NCI-H446 treated with DMSO at 0.1 percent for 48 hours (cell line): ENCODE results near the gene AKAP7.

Experiments
- DNase-seq: peaks from one replicate; lab custom pipeline; 2025; lab: John Stamatoyannopoulos, UW

The AKAP7 gene

DNA sequence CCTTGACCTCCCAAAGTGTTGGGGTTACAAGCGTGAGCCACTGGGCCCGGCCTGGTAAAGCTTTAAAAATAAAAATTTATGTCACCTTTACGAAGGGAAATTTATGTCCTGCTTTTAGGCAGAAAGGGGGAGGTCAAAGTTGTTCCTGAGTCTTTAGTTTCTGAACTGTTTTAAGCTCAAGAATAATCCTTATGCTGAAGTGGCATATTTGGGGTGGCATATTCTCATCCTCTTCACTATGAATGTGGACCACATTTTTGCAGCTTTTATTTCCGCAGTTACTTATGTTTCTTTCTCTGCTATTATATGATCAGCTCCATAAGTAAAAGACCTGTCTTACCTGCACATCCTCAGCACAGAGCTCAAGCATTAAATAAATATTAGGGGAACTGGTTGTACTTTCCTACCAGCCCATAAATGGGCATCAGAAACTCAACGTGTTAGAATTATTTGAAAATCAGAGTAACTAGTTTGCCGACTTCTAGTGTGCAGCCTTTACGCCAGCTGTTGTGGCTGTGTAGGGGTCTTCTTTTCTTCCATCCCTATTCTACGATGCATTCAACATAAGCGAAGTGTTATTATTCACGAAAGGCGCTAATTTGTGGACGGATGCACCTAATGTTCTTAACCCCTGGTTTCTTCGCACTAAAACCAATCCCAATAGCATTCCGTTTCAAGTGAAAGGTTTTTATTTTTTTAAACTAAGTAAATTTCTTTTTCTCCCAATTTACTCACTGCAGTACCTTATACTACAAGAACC lies 867 bp upstream of the AKAP7 start:
- no peak for DNase-seq

DNA sequence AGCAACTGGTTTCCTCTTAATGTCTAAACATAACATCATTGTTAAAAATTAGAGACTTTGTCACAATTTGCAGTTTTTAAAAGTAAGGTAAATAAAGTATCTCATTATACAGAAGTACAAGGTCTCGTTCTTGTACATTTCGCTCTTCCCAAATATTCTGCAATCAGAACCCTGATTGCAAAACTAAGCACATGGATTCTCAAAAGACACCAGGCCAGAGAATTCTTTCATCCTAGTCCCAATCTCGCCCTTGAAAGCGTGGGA lies 355 bp upstream of the AKAP7 start:
- DNase-seq = no peak

DNA sequence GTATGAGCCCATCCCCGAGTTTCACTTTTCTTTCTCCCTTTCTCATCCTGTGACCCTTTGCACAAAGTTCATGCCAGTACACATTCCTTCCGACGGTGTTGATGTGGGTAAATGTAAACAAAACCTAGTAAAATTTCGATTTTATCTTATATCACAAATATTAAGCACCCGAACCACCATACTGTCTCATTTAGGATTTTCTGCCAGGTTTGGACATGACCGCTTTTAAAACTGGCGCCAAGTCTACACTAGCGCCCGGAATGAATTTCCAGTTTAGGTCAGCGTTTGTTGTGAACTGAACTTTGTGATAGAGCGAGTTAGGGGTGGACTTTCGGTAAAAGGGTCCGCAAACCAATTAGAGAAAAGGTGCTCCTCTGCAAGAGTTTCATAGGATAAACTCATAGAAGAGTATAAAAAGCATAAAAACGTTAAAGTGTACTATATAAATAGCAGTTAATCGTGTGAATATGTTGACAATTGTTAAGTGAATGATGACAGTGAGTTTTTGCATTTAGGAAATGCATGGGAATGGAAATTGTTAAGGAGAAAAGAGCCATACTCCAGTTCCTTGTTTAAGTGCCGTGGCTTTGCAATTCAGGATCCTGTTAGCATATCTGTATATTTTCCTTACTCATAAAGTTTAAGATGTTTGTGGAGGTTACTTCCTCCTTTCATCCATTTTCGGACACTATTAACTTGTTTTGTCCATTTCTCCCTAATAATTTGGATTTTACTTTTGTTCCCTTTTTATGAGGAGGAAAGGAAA lies 937 bp downstream of the AKAP7 start:
- DNase-seq = no peak

DNA sequence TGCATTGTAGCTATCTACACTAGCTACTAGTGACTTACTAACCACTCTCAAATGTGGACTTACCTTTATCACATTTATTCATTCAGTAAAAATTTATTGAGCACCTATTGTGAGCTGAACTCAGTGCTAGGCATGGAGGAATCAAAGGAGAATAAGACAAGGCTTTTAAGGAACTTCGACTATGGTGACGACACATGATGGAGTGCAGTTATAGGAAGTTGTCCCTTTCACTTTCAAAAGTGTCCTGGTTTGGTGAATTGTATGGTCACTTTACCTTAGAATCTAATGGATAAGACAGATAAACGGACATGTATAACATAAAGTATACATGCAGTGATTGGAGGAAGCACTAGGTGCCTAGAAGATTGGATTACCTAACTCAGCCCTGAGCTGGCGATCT lies 4.3 kb downstream of the AKAP7 start:
- no peak for DNase-seq

DNA sequence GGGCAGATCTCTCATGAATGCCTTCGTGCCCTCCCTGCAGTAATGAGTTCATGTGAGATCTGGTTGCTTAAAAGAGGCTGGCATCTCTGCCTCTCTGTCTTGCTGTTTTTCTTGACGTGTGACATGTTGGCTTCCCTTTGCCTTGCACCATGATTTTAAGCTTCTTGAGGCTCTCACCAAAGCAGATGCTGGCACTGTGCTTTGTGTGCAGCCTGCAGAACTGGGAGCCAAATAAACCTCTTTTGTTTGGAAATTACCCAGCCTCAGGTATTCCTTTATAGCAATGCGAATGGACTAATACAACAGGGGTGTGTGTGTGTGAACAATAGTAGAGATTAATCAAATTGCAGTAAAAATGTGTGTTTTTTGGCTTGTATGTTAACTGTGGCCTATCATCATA lies 8.1 kb downstream of the AKAP7 start:
- no peak for DNase-seq

DNA sequence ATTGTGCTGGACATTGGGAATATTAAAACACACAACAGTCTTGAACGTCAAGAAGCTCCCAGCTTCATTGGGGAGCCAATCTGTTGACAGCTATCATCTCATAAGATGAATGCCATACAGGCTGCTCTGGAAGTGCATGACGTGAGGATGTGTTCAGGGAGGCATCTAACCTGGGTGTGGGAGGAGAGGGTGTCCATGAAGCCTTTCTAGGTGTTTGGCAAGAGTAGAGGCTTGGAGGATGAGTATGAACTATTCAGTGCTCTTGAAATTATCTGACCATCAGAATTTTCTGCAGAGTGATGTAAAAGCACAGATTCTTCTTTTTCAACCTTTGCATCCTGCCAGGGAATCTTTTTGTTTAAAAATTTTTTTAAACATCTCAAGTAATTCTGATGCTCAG lies 11.6 kb downstream of the AKAP7 start:
- DNase-seq = no peak

DNA sequence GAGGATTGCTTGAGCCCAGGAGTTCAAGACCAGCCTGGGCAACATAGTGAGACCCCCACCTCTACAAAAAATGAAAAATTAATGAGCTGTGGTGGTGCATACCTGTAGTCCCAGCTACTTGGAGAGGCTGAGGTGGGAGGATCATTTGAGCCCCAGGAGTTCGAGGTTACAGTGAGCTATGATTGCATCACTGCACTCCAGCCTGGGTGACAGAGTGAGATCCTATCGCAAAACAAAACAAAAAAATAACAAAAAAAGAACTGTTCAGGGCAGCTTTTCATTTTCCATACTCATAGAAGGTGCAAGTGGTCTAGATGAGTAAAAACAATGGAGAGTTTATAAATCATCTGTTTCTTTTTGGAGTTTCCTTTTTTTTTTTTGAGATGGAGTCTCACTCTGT lies 21.1 kb downstream of the AKAP7 start:
- DNase-seq = no peak

DNA sequence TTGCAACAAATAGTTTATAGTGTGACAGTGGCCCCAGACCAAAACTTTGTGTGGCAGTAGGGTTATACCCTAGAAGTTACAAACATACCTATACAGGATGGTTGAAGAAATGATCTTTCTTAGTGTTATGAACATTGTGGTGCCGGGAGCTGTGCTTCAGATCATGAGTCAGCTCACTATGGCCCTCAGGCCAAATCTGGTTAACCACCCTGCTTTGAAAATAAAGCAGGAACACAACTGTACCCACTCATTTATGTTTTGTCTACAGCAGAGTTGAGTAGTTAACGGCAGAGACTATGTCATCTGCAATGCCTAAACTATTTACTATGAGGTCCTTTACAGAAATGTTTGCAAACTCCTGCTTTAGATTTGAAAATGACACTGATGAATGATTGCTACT lies 24.3 kb downstream of the AKAP7 start:
- no peak for DNase-seq

DNA sequence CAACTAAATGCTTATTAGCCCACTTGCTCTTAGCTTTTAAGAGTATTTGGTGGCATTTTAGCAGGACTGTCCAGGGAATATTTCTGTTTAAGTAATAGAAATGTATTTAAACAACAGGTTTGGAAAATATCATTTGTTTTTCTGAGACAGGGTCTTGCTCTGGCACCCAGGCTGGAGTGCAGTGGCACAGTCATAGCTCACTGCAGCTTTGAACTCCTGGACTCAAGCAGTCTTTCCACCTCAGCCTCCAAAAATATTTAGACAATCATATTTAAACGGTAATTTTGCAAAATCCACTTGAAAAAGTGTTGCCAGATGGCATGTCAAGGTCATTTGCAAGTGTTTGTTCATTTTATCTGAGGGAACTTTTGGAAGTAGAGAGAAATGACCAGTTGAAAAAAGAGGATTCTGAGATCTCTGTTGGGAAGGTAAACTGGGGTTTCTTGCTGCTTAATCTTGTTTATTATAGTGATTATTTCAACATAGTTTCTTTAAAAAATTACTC lies 25.0 kb downstream of the AKAP7 start:
- no peak for DNase-seq

DNA sequence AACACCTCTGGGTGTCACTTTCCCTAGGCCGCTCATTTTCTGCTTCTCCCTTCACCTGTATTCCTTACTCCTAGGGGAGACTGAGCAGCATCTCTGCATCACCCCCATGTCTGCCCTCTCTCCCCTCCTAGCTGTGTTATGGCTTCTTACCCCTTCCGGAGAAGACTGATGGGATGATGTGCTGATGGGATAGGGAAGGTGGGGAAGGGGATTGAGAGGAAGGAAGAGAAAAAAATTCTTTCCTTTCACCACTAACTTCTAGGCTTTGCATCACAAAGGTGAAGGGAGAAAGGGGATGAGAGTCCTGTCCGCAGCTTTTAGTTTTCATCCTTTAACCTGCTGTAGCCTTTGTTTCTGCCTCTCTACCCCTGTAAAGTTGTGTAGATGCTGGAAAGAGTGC lies 26.7 kb downstream of the AKAP7 start:
- no peak for DNase-seq

DNA sequence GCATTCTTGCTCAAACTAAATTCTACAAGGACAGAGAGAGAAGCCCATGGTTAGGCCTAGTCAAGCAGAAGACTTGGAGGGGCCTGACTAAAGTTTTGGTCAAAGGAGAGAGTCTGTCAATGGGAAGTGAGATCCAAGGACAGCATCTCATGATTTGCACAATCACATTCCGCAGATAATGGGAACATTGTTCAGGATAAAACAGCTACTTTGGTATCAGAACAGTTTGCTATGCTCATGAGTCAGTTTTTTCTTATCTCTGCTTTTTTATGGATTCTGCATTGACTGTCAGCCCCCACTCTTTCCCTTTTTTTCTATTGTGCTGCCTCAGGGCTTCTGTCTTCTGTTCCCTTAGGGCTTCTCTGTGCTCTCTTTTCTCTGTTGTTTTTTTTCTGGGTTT lies 28.6 kb downstream of the AKAP7 start:
- DNase-seq = no peak

DNA sequence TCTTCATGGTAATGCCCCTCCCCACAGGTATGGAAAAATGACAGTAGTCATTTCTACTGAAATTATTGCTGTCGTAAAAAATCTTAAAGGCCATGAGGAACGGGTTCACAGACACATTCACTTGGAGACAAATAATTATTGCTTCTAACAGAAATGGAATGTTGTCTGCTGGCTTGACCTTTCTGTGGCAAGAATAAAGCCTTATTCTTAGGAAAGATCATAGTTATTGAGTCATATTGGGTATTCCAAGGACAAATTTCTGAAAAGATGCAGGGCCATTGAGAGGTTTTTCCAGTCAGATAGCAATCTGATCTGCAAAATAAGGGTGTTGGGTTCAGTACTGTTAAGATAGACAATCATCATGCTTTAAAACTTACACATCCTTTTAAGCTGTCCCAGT lies 29.2 kb downstream of the AKAP7 start:
- no peak for DNase-seq

DNA sequence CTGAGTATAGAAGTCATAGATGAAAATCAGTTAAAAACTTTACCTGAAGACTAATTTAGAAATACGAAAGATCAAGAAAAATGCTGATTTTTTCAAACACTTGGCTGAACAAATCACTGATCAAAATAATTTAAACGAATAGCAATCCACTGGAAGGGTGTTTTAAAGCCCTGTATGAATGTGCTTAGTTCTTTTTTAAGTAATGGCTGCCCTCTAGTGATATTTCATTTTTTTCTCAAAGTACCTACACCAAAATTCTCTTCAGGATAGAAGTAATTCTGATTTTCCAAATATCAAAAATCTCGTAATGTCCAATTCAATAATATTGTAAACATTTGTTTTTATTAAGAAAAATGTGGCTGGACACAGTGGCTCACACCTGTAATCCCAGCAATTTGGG lies 32.5 kb downstream of the AKAP7 start:
- no peak for DNase-seq

DNA sequence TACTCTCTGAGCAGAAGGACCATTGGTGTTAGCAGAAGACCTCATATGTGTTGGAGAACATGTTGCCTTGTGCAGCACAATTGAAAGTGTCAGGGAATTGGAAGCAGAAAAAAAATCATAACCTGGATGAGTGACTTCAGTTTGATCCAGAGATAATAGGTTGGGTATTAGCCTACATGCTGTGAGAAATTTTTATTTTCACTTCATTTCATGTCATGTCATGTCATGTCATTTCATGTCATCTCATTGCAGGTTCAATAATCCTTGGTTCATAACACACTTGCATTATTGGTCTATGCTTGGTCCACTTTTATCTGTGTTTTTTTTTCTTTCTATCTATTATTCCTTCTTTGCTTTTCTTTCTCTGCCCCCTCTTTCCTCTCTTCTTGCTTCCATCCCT lies 34.3 kb downstream of the AKAP7 start:
- DNase-seq = no peak

DNA sequence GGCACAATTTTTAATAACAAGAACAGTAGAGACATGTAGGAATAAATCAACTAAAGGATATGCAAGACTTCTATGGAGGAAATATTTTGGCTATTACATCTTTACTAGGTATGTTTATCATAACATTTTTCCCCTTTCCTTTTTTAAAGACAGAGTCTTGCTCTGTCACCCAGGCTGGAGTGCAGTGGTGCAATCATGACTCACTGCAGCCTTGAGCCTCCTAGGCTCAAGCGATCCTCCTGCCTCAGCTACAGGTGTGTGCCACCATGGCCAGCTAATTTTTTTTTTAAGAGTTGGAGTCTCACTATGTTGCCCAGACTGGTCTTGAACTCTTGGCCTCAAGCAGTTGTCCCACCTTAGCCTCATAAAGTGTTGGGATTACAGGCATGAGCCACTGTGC lies 37.0 kb downstream of the AKAP7 start:
- no peak for DNase-seq

DNA sequence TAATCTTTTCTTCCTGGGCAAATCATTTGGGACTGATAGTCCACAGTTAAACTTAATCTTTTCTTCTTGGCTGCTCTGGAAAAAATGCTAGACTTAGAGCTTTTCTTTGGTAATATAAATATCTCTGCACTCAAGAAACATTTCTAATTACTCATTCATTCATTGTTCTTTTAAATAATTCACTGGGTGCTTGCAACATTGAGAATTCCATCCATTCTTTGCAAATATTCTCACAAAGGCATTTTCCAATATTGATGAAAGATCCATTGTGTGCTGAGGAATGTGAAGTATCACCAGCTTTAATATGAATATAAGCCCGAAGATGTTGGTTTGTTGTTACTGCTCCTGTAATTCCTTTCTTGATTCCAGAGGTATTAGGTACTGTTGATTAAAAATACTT lies 38.4 kb downstream of the AKAP7 start:
- no peak for DNase-seq

DNA sequence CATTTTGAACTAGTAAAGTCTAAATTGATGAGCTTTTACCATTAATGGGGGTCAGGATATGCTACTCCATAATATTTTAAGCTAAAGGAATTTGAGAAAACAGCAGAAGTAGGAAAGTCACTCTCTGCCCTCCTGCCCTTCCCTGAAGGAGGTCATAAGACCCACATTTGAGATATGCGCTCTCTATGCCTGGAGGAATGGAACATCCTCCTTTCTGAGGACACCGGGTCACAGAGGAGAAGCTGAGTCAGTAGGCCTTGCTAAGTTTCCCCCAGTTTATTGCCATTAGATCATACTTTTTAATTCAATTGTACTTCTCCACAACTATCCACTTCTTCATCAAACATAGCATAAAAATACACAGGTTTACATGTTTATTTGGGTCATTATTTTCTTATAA lies 40.3 kb downstream of the AKAP7 start:
- DNase-seq = no peak

DNA sequence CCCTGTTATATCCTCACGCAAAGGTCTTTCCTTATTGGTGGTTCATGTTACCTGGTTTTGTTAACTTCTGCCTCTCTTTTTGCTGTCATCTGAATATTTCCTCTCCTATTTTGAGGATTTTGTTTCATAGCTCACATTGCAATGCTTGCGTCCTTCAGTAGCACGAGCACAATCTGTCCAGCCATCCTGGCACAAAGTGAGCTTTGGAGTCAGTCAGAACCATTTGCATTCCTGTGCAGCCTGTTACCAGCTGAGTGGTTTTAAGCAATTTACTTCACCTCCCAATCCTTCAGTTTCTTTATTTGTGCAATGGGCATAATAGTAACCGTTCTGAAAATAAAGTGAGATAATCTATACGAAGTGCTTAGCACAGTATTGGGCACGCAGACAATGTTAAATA lies 42.7 kb downstream of the AKAP7 start:
- no peak for DNase-seq

DNA sequence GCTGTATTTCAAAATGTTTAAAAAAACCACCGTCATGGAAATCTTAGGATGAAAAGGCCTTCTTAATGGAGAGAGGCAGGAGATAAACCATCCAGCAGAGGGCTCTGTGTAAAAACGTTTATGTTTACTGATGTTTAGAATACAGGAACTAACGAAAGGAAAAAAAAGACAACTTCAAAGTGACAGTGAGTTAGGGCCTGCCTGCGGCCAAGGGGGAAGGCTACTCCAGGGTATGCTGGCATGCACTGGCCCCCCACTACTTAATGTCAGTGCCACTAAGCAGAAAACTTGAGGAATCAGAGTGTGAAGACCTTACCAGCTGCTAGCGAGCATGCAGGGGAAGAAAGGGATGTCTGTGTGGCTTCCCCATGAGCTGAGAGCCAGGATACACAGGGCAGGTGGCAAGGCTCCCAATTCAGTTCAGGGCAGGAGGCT lies 47.7 kb downstream of the AKAP7 start:
- DNase-seq = no peak

DNA sequence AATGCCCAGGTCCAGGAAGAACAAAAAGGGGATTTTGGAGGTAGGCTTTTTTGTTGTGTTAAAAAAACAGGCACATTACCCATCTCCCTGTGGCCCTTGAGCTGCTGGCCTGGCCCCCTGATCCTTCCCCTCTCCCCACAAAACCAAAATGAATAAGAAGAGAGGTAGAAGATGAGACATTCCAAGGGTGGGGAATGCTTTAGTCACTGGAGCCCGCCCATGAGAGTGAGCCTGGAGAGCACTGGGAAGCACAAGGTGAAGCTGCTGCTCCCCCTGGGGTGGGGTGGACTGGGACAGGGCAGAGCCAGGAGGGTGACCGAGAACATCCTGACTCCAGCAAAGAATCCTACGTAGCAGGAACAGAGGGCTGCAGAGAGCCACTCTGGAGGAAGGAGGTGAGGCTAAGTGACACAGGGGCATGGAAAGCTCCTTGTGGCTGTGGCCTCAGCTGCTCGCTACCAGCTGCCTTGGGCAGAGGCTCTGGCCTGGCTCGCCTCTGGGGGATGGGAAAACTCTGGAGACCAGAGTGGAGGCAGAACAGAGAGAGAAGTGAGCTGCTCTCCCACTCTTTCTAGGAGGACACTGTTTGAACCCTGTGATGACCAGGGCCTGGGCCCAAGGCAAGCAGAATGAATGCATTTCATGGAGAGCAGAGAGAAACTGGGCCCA lies 48.3 kb downstream of the AKAP7 start:
- no peak for DNase-seq

DNA sequence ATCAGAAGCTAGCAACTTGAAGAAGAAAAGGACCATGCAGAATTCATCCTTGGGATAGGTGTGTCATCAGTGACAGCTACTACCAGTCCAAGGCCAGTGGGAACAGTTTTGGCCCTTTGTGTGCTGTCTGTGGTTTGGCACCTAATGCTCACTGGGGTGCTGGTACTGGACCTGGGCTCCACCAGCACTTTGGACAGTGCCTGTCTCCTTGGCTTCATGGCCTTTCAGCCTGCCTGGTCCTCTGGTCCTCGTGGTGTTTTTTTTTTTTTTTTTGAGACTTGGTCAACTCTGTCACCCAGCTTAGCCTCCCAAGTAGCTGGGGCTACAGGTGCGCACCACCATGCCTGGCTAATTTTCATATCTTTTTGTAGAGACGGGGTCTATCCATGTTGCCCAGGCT lies 56.3 kb downstream of the AKAP7 start:
- no peak for DNase-seq

DNA sequence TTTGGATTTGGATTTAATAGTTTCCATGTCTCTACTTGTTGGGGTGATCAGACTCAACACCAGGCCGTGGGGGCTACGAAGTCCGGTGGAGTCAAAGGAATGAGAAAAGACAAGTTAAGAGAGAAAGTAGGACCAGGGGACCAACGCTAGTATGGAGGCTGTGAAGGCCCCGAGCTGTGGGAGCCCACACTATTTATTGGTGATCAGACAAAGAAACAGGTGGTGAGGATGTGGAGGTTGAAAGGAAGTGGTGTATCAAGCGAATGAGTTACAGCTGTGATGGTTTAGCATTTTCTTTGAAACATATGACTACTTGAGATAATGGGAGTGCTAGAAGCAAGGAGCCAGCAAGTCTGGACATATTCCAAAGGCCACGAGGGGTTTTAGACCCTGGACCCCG lies 62.4 kb downstream of the AKAP7 start:
- no peak for DNase-seq

DNA sequence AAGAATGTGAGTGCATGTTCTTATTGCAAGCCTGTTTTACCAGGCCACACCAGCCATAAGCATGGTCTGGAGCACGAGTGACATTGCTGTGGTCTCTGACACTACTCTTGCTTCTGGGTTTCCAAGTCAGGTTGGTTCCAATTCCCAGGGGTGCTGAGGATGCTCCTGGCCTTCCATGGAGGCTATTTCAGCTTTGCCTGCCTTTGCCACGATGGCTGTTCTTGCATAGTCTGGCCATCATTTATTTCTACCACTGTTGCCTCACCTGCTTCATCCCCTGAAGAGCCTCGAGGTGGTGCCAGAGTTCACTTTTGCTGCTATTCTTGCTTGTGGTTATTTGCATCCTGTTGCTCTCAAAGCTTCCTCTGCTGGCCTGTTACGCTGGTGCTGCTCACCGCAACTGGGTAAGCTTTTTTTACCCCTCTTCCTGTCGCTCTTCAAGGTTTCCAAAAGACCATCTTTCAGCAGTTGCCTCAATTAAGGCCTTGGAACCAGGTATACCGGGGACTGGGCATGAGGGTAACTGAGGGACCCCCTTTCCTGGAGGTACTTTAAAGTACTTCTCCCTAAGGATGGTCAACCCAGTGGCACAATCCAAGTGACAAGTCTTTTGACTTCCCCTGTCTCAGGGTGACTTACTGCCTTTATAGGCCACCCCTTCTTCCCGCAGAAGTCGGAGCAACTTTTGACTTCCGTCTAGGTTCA lies 64.5 kb downstream of the AKAP7 start:
- no peak for DNase-seq
